ENCODE results near the gene NENF. TPM values are rescaled to one million over a fixed set of nuclear protein-coding genes. Genes with fewer than 3 reads are reported as not detected.
"Not testable (repeated sequence)": the region's sequence is repeated elsewhere in the genome, so short reads cannot be mapped to it uniquely, and the experiment has no call there.

The NENF gene
- 70.2 TPM for polyA plus RNA-seq (ENCODE audit: insufficient read length)

DNA sequence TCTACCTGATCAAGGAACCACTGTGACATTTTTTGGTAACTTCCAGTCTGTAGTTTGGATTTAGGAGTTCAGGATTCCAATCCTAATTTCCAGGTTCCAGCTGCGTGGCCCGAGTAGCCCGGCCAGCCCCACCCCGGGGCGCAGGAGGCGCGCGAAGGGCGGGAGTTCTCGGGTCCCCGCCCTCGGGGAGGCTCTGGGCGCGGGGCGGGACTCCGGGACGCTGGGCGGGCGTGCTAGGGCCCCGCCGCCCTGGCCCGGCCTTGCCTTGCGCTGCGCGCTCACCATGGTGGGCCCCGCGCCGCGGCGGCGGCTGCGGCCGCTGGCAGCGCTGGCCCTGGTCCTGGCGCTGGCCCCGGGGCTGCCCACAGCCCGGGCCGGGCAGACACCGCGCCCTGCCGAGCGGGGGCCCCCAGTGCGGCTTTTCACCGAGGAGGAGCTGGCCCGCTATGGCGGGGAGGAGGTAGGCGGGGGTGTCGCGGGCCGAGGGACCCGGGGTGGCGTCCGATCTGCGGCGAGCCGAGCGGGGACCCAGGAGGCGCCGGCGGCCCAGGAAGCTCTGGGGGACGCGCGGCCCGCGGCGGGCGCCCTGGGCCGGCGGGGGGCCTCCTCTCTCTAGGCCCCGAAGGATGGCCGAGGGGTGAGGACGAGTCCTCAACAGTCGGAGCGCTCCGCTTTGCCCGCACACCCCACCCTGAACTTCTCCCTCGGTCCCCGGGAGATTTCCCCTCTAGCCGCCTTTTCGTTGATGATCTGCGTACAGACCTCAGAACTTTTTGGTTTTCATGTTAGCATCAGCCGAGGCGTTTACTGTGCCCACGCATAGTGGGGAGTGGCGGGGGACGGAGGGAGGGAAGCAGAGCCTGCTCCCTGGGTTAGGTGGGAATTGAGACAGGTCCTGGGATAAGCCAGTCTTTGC lies at the start of gene NENF:
NENF (plus strand) TSS at position 260 of the 916 bp plus-strand sequence; CDS start at position 284, 24 bp downstream.
- DNase-seq (ENCODE audit: low read depth), result peak; percentile 48

DNA sequence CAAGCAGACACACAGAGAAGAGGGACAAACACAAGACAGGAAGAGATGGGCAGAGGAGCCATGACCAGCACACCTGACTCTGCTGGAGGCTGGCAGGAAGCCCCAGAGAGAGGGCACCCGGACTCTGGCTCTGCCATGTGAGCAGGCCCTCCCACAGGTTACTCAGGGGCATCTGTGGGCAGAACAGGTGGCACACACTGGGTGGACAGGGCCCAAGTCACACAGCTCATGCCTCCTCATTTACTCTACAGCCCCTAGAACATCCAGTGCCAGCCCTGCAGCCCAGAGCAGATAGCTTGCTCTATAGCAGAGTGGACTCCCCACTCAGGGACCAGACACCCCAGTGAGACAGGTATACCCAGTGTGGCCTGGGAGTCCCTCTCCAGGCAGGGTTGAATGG lies 46.7 kb upstream of the NENF start:
- DNase-seq (ENCODE audit: low read depth), result no peak

DNA sequence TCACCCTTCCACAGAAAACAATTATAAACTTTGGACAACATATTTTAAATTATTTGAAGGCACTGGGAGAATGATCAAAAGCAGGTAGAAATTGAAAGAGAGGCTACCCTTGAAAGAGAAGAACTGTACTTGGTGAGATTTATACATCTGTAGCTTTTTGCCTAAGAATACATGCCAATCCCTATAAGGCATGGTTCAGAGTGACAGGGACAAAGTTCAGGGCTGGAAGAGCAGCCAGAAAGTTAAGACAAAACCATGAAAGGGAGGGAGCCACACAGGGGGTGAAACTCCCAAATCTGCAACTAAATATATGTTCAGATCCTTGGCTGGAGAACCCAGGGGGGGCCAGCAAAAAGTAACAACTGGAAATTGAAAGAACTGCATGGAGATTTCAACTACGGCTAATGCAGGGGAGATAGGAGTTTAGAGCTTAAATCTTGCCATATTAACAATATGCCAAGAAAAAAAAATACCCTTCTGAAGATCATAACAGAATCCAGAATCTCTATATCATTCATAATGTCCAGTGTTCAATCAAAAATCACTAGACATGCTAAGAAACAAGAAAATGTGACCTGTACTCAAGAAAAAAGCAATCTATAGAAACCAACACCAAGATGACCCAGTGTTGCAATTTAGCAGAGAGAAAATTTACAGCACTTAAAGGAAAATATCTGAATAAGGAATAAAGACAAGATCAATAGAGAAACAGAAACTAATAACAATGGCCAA lies 43.6 kb upstream of the NENF start:
- DNase-seq (ENCODE audit: low read depth), result no peak

DNA sequence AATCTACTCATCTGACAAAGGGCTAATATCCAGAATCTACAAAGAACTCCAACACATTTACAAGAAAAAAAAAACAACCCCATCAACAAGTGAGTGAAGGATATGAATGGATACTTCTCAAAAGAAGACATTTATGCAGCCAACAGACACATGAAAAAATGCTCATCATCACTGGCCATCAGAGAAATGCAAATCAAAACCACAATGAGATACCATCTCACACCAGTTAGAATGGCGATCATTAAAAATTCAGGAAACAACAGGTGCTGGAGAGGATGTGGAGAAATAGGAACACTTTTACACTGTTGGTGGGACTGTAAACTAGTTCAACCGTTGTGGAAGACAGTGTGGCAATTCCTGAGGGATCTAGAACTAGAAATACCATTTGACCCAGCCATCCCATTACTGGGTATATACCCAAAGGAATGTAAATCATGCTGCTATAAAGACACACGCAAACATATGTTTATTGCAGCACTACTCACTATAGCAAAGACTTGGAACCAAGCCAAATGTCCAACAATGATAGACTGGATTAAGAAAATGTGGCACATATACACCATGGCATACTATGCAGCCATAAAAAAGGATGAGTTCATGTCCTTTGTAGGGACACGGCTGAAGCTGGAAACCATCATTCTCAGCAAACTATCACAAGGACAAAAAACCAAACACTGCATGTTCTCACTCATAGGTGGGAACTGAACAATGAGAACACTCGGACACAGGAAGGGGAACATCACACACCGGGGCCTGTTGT lies 36.9 kb upstream of the NENF start:
- not testable (repeated sequence) for DNase-seq (ENCODE audit: low read depth)

DNA sequence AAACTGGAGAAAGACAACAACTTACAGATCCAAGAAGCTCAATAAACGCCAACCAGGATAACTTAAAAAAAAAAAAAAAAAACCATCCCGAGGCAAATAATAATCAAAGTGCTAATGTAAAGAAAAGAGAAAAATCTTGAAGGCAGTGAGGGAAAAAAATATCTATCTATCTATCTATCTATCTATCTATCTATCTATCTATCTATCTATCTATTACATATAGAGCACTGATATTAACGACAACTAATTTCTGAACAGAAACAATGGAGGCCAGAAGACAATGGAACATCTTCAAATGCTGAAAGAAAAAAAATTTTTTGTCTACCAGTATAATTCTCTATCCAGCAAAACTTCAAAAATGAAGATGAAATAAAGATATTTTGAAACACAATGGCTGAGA lies 36.1 kb upstream of the NENF start:
- no peak for DNase-seq (ENCODE audit: low read depth)

DNA sequence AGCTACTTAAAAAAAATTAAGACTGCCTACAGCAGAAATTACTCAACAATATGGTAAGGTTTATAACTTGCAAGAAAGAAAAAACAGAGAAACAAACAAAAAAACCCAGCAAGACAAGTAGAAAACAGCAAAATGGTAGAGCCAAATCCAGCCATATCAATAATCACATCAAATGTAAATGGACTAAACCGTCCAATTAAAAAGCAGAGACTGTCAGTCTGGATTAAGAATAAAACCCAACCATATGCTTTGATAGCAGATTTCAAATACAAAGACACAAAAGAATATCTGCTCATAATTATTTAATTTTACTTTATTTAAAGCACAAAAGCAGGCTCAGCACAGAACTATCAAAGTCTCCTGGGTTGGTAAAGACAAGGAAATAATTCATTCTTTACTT lies 35.5 kb upstream of the NENF start:
- no peak for DNase-seq (ENCODE audit: low read depth)

DNA sequence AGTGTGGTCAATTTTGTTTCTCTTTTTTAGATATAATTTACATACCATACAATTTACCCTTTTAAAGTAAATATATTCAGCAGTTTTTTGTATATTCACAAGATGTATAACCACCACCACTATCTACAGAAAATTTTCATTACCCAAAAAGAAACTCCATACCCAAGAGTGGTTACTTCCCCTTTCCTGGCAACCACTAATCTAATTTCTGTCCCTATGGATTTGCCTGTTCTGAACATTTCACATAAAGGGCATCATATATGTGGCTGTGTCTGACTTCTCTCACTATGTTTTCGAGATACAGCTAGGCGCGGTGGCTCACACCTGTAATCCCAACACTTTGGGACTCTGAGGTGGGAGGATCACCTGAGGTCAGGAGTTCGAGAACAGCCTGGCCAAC lies 31.7 kb upstream of the NENF start:
- DNase-seq (ENCODE audit: low read depth), result no peak

DNA sequence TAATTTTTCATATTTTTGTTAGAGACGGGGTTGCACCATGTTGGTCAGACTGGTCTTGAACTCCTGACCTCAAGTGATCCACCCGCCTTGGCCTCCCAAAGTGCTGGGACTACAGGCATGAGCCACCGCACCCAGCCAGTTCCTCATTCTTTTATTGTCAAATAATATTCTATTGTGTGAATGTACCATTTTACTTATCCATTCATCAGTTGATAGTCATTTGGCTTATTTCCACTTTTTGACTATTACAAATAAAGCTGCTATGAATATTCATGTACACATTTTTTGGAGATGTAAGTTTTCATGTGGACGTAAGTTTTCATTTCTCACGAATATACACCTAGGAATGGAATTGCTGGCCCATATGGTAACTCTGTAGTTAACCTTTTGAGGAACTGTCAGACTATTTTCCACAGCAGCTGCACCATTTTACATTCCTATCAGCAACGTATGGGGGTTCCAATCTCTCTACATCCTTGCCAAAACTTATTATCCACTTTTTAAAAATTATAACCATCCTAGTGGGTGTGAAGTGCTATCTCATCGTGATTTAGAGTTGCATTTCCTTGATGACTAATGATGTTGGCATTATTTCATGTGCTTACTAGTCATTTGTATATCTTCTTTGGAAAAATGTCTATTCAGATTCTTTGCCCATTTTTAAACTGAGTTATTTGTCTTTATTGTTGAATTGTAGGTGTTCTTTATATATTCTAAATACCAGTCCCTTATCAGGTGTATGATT lies 30.7 kb upstream of the NENF start:
- no peak for DNase-seq (ENCODE audit: low read depth)

DNA sequence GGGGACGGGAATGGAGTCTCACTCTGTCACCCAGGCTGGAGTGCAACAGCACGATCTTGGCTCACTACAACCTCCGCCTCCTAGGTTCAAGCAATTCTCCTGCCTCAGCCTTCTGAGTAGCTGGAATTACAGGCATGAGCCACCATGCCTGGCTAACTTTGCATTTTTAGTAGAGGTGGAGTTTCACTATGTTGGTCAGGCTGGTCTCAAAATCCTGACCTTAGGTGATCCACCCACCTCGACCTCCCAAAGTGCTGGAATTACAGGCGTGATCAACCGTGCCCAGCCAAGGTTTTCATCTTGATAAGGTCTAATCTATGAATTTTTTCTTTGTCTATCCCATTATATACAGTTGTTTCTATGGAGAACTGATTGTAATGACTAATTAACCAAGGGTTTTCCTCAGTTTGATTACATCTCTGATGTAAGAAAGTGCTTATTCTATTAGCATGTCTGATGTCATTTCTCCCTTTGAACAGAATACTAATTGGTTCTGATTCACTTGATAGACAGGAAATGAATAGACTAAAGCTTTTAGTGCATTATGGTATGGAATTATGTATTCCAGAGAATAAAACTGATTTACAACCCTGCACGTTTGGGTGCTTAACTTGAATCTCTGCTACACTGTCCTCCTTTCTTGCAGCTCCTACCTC lies 29.9 kb upstream of the NENF start:
- DNase-seq (ENCODE audit: low read depth), result no peak

DNA sequence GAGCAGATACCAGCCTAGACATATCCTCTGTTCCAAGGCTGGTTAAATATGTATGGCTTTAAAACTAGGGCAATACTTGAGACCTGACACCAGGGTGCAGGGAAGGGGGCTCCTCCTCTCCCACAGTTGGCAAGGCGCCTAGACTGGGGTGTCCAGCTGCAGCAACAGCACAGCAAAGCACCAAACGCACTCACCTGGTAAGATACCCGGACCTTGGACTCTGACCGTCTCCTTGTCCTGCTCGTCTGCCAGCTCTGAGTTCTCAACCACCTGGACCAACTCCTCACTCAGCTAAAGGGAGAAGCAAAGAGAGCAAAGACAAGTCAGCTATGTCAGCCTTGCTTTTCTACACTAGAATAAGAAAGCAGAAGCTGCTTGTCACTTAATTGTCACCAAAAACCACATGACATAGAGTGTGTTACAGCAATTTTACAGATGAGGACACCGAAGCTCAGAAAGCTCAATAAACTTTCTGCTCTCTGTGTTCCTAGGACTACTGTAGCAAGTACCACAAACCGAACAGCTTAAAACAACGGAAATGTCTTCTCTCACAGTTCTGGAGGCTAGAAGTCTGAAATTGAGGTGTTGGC lies 22.4 kb upstream of the NENF start:
- no peak for DNase-seq (ENCODE audit: low read depth)

DNA sequence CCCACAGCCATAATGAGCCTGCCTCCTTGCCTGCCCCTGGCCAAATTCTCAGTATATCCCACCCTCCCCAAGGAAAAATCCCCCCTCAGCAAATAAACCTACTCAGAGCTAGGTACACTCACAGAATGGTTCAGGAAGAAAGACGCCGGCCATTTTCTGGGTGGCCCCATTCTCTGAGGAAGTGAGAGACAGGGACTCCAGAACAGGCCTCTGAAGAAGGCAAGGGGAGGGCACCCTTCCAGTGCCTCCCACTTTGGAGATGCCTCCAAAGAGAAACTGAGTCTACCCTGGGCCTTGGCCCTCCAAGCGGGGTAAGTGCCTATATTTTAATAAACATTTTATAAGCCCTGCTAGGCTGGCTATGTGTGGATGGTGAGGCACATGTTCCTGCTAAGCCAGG lies 20.3 kb upstream of the NENF start:
- no peak for DNase-seq (ENCODE audit: low read depth)

DNA sequence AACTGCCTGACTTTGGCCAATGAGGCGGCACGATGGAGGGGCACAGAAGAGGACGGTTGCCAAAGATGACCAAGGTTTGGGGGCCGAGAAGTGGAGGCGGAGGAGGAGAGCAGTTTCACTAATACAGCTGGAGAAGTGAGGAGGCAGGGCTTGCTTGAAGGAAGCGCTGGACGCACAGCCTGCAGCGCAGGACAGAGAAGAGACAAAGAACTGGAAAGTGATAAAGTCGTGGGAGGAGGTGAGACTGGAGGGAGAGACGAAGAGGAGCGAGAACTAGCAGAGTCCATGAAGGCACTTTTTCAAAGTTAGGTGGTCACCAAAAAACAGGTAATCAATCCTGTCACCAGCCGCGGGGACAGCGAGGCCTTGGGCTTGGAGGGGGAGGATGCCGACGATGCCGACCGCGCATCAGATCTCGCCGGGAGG lies 18.8 kb upstream of the NENF start:
- DNase-seq (ENCODE audit: low read depth), result no peak

DNA sequence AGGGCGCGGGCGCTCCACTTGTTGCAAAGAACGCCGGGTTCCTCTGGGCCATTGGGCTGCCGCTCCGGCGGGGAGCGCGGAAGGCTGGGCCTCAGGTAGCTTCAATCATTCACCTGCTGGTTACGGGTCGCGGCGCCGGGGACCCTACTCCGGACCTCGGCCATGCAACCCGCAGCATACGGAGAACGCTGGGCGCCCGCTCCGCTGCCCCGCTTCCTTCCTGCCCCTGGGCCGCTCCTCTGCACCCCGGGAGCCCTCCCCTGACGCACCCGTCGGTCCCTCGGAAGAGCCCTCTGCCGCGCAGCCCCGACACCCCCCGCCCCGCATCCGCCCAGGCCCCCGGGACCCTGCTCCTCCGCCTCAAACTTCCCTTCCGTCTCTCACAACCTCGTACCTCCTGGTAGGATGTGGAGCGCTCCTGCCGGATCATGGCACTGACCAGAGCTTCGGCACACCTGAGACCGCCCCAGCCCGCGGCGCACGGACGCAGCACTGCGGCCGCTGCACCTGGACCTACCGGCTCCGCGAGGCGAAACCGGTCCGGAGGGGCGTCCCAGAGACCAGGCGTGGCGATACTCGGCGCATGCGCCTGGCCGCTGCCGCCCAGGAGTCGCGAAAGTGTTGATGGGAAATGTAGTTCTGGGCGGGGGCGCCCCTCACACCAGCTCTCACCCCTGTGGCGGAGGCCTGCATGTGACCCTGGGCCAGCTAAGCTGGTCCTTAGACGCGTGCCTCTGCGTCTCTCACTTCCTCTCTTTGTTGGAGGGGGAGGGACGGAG lies 18.2 kb upstream of the NENF start, which contains the start of gene PACC1:
PACC1 (minus strand) TSS at position 559 of the 779 bp plus-strand sequence; CDS start at position 430, 129 bp downstream.
- DNase-seq (ENCODE audit: low read depth), result peak; percentile 72

DNA sequence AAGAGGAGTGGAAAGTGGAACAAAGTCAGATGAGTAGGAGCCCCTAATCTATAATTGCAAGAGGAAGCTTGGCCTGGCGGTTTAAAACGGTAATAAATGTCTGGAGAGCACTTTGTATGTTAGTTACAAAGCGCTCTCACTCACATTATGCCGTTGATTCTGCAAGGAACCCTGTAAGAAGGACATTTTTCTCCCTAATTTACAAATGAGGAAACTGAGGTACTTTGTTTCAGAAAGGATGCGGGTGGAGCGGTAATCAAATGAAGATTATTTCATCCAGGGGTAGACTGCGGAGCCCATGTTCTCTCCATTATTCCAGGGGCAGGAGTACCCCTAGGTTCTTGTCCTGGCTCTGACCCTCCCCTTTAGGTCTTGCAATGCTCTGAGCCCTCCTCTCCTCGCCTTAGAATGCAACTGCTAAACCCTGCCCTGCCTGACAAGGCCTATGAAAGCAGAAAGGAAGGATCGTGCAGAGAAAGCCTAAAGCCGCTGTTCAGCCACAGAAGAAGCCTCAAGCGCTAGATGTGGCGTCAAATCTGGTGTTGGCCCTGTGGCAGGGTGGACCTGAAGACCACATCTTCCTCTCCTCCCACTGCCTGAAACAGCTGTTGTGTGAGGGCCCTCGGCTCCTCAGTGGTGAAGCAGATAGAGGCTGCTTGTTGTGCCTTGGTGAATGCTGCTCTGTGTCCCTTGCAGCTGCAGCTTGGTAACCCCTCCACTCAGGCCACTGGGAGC lies 17.4 kb upstream of the NENF start:
- no peak for DNase-seq (ENCODE audit: low read depth)

DNA sequence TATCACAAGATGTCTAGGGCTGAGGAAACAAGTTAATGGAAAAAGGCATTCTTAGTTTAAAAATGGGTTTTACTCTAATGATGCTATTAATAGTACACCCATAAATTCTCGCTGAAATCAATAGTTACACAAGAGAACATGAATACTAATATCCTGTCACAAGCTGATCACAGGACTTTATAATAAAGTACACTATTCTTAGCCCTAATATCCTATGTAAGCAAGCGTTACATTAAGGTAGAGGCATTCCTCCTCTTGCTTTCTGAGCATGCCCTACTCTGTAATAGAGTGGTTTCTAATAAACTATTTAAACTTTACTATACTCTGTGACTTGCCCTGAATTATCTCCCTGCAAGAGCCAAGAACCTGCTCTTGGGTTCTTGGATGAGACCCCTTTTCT lies 11.6 kb upstream of the NENF start:
- no peak for DNase-seq (ENCODE audit: low read depth)

DNA sequence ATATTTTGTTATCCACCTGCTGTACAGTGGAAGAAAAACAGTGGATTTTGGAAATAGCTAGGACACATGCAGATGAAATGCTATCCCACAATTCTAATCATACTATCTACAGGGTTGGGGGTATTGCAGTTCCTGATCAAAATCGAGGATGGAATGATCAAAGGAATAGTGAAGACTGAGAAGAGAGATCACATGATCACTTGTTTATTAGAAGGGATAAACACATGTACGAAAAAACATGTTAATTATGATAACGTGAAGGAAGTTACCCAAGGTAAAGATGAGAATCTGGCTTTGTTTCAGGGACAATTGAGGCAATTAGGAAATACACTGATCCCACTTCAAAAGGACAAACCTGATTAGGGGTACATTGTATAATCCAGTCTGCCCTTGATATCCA lies 8.8 kb upstream of the NENF start:
- no peak for DNase-seq (ENCODE audit: low read depth)

DNA sequence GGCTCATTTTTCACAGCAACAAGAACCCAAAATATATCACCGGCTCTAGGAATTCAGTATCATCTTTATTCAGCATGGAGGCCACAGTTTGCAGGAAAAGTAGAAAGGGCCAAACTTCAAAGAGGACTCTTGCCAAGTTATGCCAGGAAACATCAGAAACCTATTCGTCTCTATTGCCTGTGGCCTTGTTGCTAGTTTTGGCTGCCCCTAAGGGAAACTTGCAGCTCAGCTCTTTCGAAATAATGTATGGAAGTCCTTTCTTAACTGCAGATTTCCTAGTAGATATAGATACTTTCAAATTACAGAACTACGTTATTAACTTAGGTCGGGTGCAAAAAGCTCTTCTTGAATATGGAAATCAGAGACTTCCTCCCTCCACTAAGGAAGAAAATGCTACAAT lies 4.2 kb upstream of the NENF start:
- no peak for DNase-seq (ENCODE audit: low read depth)

DNA sequence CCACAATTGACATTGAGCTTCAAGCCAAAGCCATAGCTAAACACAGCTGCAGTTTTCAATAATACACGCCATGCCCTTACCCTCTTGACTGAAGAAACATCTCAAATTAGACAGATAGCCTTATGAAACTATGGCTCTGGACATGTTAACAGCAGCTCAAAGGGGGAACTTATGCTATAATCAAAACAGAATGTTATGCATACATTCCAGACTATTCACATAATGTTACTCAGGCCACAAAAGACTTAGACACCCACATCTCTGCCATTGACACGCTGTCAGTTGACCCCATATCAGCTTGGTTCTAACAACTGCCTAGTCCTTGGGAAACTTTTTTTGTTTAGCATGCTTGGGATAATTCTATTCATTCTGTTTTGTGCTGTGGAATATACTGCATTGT lies 2.3 kb upstream of the NENF start:
- DNase-seq (ENCODE audit: low read depth), result no peak

DNA sequence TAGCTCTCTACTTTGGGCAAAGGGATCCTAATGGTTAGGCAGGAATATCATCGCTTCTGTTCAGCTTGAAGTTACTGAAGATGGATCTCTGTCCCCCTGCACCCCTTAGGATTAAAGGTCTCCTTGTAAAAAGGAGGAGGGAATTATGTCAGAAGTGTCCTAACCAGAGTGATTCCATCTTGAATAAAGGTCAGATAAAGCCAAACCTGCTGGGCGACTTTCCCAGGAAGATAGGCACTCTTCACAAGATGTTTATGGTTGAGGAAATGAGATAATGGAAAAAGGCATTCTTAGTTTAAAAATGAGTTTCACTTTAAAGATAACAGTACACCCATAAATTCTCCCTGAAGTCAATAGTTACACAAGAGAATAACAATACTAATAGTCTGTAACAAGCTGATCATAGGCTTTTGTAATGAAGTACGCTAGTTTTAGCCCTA lies 1.7 kb upstream of the NENF start:
- no peak for DNase-seq (ENCODE audit: low read depth)

All from forelimb muscle (tissue), 1 donor.